NCI-H2081 (cell line): ENCODE measurements around the gene NAP1L4.
"Not testable (repeated sequence)": the region's sequence is repeated elsewhere in the genome, so short reads cannot be mapped to it uniquely, and the experiment has no call there.

Experiments
- DNase-seq, 2 experiments: peaks; one replicate each; lab custom pipeline; 2025; lab: John Stamatoyannopoulos, UW

NAP1L4 gene

GRCh38 chr11:2921742-2922493 lies 70.2 kb downstream of the NAP1L4 start:
- DNase-seq, result no peak

DNA sequence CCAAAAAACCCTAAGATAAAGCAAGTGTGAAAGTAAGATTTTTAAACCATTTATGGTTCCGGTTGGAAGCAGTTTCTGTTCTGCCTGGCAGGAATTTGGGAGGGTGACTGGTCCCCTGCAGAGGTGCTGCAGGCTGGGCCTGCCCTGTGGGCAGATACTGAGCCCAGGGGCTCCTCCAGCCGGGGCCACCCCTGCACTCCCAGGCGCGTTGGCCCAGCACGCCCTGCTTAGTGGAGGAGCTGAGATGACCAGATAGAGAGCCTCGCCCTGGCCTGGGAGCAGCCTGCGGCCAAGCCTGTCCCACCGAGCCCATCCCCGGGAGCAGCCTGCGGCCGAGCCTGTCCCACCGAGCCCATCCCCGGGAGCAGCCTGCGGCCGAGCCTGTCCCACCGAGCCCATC lies 70.9 kb downstream of the NAP1L4 start:
- no peak for DNase-seq

DNA sequence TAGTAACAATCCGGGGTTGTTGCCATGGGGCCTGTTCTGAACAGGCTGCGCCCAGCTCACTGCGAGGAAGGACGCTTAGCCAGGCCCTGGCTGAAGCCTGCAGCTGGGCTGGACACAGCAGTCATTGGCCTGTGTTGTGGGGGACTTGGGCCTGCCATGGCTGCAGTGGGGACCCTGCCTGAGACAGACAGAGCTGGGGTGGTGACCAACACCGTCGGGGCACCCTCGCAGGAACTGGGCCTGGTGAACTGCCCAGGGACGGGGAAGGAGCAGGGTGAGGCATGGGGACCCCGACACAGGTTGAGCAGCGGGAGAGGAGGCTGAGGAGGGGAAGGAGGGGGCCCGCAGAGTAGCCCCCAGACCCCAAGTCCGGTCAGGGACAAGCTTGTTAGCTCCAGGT lies 71.8 kb downstream of the NAP1L4 start:
- DNase-seq, result no peak

DNA sequence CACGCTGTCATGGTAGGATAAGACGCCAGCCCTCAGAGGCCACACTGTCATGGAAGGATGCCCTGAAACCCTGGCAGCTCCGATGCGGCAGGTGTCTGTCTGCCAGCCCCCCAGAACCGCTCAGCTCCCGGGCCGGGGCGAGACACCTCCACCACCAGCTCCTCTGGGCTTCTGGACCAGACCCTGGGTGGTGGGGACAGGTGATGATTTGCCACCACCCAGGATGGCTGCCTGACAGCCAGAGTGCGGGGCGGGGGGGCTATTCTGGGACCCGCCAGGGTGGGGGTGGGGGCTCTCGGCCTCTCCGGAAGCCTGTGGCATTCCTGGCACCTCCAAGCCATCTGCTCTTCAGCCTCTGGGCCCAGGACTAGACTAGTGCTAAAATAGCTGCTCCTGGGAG lies 72.3 kb downstream of the NAP1L4 start:
- no peak for DNase-seq

GRCh38 chr11:2919188-2919587 lies 72.9 kb downstream of the NAP1L4 start:
- DNase-seq, result no peak

- no peak for DNase-seq
Observed at GRCh38 chr11:2917842-2918490, 74.2 kb downstream of the NAP1L4 start.

- DNase-seq, result no peak
Observed at GRCh38 chr11:2916892-2917645, 75.1 kb downstream of the NAP1L4 start.

GRCh38 chr11:2916114-2916891 lies 75.8 kb downstream of the NAP1L4 start:
- DNase-seq, result no peak

DNA sequence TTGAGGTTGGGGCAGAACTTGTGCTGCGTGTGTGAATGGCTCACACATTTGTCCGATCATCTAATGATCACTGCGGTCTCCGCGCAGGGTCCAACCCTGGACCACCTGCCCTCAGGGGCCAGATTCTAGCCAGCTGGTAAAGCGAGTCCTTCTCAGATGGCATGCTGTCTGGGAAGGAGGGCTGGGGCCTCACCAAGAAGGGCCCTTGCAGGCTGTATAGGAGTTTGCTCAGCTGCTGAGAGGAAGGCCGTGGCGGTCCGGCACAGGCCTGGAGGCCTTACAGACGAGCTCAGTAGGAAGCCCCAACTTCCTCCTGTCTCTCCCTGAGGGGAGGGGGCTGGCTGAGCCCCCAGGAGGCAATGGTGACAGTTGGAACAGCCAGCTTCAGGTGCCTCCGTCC lies 76.7 kb downstream of the NAP1L4 start:
- no peak for DNase-seq

GRCh38 chr11:2914455-2915195 lies 77.5 kb downstream of the NAP1L4 start:
- DNase-seq, result peak in 1 of 2 experiments; percentile 30

DNA sequence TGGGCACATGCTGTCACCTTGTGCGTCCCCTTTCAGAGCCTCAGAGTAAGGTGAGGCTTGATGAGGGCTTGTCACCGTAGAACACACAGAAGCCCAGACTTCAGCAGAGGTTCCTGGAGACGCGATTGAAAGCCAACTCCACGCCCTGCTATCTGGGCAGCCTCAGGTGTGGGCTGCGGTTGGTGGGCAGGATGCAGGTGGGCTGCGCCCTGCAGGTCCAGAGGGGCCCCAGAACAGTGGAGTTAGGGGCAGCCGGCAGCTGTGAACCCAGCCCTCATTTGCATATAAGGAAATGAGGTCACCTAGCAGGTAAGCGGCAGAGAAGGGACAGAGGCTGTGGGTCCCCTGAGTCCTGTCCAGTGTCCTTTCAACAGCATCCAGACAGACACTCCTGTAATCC lies 78.4 kb downstream of the NAP1L4 start:
- DNase-seq, result no peak

- DNase-seq, result no peak
Observed at GRCh38 chr11:2913019-2913431, 79.1 kb downstream of the NAP1L4 start.

GRCh38 chr11:2912498-2912897 lies 79.6 kb downstream of the NAP1L4 start:
- DNase-seq, result no peak

- no peak for DNase-seq
Observed at GRCh38 chr11:2911785-2912391, 80.2 kb downstream of the NAP1L4 start.

DNA sequence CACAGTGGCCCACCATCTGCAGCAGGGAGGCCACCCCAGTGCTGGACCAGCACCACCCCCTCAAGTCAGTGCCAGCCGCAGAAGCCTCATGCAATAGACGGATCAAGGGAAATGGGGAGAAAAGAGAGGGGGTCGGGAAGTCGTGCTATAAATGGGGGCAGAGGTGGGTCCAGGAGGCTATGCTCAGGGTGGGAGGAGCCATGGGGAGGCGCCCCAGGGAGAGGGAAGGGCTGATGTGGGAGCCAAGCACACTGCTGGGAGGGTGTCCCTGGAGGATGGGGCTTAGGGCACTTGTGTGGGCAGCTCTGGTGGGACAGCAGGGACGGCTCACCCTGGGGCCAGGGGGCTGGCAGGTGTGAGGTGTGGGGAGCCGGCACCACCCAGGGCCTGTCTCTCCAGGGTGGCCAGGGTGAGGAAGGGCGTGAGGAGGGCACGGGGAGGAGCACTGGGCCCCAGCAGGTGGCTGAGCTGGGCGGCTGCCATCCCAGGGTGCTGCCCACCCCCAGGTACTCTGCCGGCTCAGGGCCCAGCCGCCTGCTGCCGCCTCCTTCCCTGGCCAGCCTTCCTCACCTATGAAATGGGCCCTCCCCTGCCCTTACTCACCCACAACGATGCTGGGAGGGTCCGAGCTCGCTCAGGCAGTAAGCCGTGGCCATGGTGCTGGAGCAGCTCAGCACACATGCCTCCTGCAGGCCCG lies 80.9 kb downstream of the NAP1L4 start:
- no peak for DNase-seq

GRCh38 chr11:2910401-2910955 lies 81.7 kb downstream of the NAP1L4 start:
- no peak for DNase-seq

DNA sequence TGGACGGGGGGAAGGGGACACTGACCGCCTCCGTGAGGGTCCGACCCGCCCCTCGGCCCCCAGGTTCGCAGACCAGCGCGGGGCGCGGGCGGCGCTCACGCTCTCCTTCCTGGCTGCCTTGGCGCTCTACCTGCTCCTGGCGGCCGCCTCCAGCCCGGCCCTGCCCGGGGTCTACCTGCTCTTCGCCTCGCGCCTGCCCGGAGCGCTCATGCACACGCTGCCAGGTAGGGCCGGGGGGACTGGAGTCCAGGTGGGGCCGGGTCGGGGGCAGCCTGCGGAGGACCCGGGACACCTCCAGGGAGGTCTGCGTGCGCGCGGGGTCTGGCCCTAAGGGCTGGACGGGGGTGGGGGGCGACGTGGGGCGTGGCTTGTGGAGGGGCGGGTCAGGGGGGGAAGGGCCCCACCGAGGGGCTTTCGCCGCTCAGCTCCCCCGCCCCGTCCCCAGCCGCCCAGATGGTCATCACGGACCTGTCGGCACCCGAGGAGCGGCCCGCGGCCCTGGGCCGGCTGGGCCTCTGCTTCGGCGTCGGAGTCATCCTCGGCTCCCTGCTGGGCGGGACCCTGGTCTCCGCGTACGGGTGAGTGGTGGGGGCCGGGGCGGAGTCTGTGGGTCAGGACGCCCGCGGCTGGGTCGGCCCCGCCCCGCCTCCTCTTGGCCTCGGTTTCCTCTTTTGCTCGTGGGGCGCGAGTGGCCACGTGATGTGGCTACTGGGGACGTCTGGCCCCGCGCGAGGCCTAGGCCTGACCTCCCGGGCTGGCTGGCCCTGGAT lies 82.8 kb downstream of the NAP1L4 start:
- no peak for DNase-seq

- DNase-seq, result no peak
Observed at GRCh38 chr11:2908130-2908529, 84.0 kb downstream of the NAP1L4 start.

GRCh38 chr11:2905299-2905698 lies 86.8 kb downstream of the NAP1L4 start:
- DNase-seq, result not testable (repeated sequence)
